ENCODE data around the gene SUSD2. TPM values are rescaled to one million over a fixed set of nuclear protein-coding genes. Genes with fewer than 3 reads are reported as not detected.

SUSD2 gene
- total and polyA plus RNA-seq, 2 of the 8 experiments (the other 6 are each of a cell fraction or from before 2014, with no cell fraction given) = 2.0 to 4.8 TPM

DNA sequence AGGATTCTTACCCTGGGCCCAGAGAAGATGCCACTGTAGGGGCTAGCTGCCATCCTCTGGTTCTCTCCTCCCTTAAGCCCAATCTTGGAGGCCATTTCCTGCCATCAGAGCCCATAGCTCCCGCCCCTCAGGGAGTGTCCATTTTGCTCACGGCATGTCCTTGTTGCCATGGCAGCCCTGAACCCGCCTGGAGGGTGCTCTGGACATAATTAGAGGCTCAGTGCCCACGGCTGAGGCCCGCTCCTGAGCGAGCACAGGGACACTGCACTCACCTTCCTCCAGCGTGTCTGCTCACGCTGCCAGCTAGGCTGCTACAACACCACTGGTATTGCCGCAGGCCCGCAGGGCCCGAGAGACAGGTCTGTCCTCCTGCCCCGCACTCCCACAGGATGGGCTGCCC is 11.1 kb upstream of the SUSD2 start (continued):
- TF ChIP-seq CTCF (IDR thresholded peaks at IDR 0.05; ENCODE audit: control extremely low read depth in 1 of 3, insufficient read depth in 1 of 3, low read depth in 1 of 3, low read length in 3 of 3) (no peak), SIRT6 (IDR thresholded peaks at IDR 0.05; ENCODE audit: low read length) (no peak), KDM5A (IDR thresholded peaks at IDR 0.05; ENCODE audit: low read length) (no peak), SUZ12 (IDR thresholded peaks at IDR 0.05; ENCODE audit: low read length) (no peak), EGR1 (IDR thresholded peaks at IDR 0.05; ENCODE audit: borderline replicate concordance, low read depth, low read length) (no peak), SAP30 (IDR thresholded peaks at IDR 0.05; ENCODE audit: insufficient read depth, insufficient replicate concordance, low read length) (no peak)
